OCI-LY1 (cell line): ENCODE measurements around the gene SPACDR.
A peak's percentile ranks its signal among the peaks of the same experiment; 100 is the strongest.

Source experiments
- H2AFZ ChIP-seq: fragments of 200-600 bp; sonication (generic), shearing (Covaris generic); 2 replicates; pipeline ENCODE4 v1.6.0; 2014; ENCODE audit warnings: antibody characterized with exemption, mild to moderate bottlenecking, low read length
- H3F3A ChIP-seq: fragments of 200-600 bp; sonication (generic), shearing (Covaris generic); 2 replicates; pipeline ENCODE4 v1.6.0; 2014; ENCODE audit warnings: mild to moderate bottlenecking, antibody characterized with exemption, low read length, moderate library complexity; ENCODE audit not compliant: insufficient read depth
- H3K27ac ChIP-seq: fragments of 200-600 bp; sonication (generic); 2 replicates; pipeline ENCODE4 v1.5.1; 2014; ENCODE audit warnings: low read length, mixed run types, mild to moderate bottlenecking, low read depth; ENCODE audit not compliant: poor library complexity, severe bottlenecking
- H3K27me3 ChIP-seq: fragments of 200-600 bp; sonication (generic); 2 replicates; pipeline ENCODE4 v1.6.0; 2014; ENCODE audit warnings: antibody characterized with exemption, mild to moderate bottlenecking, low read length, moderate library complexity; ENCODE audit not compliant: insufficient read depth
- H3K36me3 ChIP-seq: fragments of 200-600 bp; sonication (generic); 2 replicates; pipeline ENCODE4 v1.6.1; 2014; ENCODE audit warnings: mild to moderate bottlenecking, antibody characterized with exemption, low read length, moderate library complexity, mixed read lengths; ENCODE audit not compliant: insufficient read depth
- H3K4me1 ChIP-seq: fragments of 200-600 bp; sonication (generic); 2 replicates; pipeline ENCODE4 v1.5.1; 2014; ENCODE audit warnings: mild to moderate bottlenecking, low read length, moderate library complexity; ENCODE audit not compliant: insufficient read depth, severe bottlenecking
- H3K4me2 ChIP-seq: fragments of 200-600 bp; sonication (generic), shearing (Covaris generic); 2 replicates; pipeline ENCODE4 v1.6.1; 2014; ENCODE audit warnings: low read length
- H3K4me3 ChIP-seq: fragments of 200-600 bp; sonication (generic); 2 replicates; pipeline ENCODE4 v1.5.1; 2014; ENCODE audit warnings: low read length, low read depth, mild to moderate bottlenecking, mixed read lengths; ENCODE audit not compliant: poor library complexity, severe bottlenecking
- H3K79me2 ChIP-seq: fragments of 200-600 bp; shearing (Covaris generic); 2 replicates; pipeline ENCODE4 v1.6.1; 2016; ENCODE audit warnings: mixed run types, low read length, mixed read lengths; ENCODE audit not compliant: insufficient read depth
- H3K9ac ChIP-seq: fragments of 200-600 bp; sonication (generic), shearing (Covaris generic); 2 replicates; pipeline ENCODE4 v1.6.1; 2014; ENCODE audit warnings: mild to moderate bottlenecking, low read length, mixed read lengths
- H3K9me2 ChIP-seq: fragments of 200-600 bp; sonication (generic), shearing (Covaris generic); 2 replicates; pipeline ENCODE4 v1.6.1; 2014; ENCODE audit warnings: low read depth, mild to moderate bottlenecking, low read length, mixed read lengths
- H3K9me3 ChIP-seq: fragments of 200-600 bp; shearing (Covaris generic); 2 replicates; pipeline ENCODE4 v1.6.1; 2014; ENCODE audit warnings: low read length, mixed read lengths
- H4K20me1 ChIP-seq: fragments of 200-600 bp; sonication (generic), shearing (Covaris generic); 2 replicates; pipeline ENCODE4 v1.6.0; 2016; ENCODE audit warnings: mild to moderate bottlenecking, low read length; ENCODE audit not compliant: insufficient read depth
- EZH2 ChIP-seq: fragments of 200-600 bp; sonication (generic), shearing (Covaris generic); IDR thresholded peaks from 2 replicates; pipeline ENCODE4 v1.8.0; 2017; ENCODE audit warnings: borderline replicate concordance, mixed run types, mild to moderate bottlenecking, antibody characterized with exemption, low read length, moderate library complexity, mixed read lengths
- TF ChIP-seq, protein P1 (sequence below): fragments of 200-600 bp; sonication (generic), shearing (Covaris generic); IDR thresholded peaks from 2 replicates; pipeline ENCODE4 v1.5.1; 2017; ENCODE audit warnings: mild to moderate bottlenecking, antibody characterized with exemption, low read length, moderate library complexity, mixed read lengths

The SPACDR gene

GRCh38 chr7:100427762-100428198 is 36.3 kb downstream of the SPACDR start:
- 0 out of 2 replicates have a peak, but pooled peaks cover 6% of the 10 kb centered on the region for H3F3A ChIP-seq
- H3K79me2 ChIP-seq, result no peaks in the 10 kb centered on the region
- no peak overlapping the region for H3K27ac ChIP-seq

DNA sequence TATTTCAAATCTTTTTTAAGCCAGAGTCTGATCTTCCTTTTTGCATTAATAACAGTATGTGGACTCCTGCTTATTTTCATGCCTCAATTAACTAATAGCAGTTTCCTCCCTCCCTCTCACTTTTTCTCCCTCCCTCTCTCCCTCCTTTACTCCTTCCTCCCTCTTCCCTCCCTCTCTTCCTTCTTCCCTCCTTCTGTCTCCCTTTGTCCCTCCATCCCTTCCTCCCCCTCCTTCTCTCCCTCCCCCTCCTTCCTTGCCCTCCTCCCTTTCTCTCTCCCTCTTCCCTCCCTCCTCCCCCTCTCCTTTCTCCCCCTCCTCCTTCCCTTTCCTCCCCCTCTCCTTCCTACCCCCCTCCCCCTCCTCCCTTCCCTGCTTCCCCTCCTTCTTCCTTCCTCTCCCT is 37.5 kb downstream of the SPACDR start:
- H2AFZ ChIP-seq, result no peak overlapping the region
- H3K27ac ChIP-seq, result no peak overlapping the region
- H3K9me2 ChIP-seq, result no peaks in the 10 kb centered on the region
- H3K9me3 ChIP-seq, result no peaks in the 10 kb centered on the region
- no peaks in the 10 kb centered on the region for H3K27me3 ChIP-seq
- H3F3A ChIP-seq, result no peaks in the 10 kb centered on the region
- no peak for TF ChIP-seq EZH2
- TF ChIP-seq, protein P1, sequence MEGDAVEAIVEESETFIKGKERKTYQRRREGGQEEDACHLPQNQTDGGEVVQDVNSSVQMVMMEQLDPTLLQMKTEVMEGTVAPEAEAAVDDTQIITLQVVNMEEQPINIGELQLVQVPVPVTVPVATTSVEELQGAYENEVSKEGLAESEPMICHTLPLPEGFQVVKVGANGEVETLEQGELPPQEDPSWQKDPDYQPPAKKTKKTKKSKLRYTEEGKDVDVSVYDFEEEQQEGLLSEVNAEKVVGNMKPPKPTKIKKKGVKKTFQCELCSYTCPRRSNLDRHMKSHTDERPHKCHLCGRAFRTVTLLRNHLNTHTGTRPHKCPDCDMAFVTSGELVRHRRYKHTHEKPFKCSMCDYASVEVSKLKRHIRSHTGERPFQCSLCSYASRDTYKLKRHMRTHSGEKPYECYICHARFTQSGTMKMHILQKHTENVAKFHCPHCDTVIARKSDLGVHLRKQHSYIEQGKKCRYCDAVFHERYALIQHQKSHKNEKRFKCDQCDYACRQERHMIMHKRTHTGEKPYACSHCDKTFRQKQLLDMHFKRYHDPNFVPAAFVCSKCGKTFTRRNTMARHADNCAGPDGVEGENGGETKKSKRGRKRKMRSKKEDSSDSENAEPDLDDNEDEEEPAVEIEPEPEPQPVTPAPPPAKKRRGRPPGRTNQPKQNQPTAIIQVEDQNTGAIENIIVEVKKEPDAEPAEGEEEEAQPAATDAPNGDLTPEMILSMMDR, result no peak
- peaks cover 8% of the 10 kb centered on the region; the same call in 1 of the 2 replicates for H3K36me3 ChIP-seq
- no peak overlapping the region for H3K4me2 ChIP-seq
- no peak overlapping the region for H3K4me3 ChIP-seq
- peaks cover 15% of the 10 kb centered on the region for H3K4me1 ChIP-seq
- no peak overlapping the region for H3K9ac ChIP-seq
- no peaks in the 10 kb centered on the region for H4K20me1 ChIP-seq
- H3K79me2 ChIP-seq, result no peaks in the 10 kb centered on the region

More at GRCh38 chr7:100427762-100428198, 36.3 kb downstream of the SPACDR start:
- peaks cover 28% of the 10 kb centered on the region for H3K4me1 ChIP-seq
- H3K9me3 ChIP-seq, result no peaks in the 10 kb centered on the region
- H3K9ac ChIP-seq, result no peak overlapping the region
- peak overlapping the region; percentile 77 for H3K4me3 ChIP-seq
- H2AFZ ChIP-seq, result no peak overlapping the region
- peak overlapping the region; percentile 77; the same call in 1 of the 2 replicates for H3K4me2 ChIP-seq
- TF ChIP-seq, protein P1, result no peak
- TF ChIP-seq EZH2, result no peak
- no peaks in the 10 kb centered on the region for H3K27me3 ChIP-seq
- H3K36me3 ChIP-seq, result peaks cover 21% of the 10 kb centered on the region; the same call in 1 of the 2 replicates
- no peaks in the 10 kb centered on the region for H4K20me1 ChIP-seq
- H3K9me2 ChIP-seq, result no peaks in the 10 kb centered on the region

GRCh38 chr7:100425347-100425746 is 38.7 kb downstream of the SPACDR start:
- Histone ChIP-seq H2AFZ (no peak overlapping the region), H3K9me3 (no peaks in the 10 kb centered on the region), H3F3A (no peaks in the 10 kb centered on the region), H3K27me3 (no peaks in the 10 kb centered on the region), H3K9me2 (no peaks in the 10 kb centered on the region), H4K20me1 (no peaks in the 10 kb centered on the region), H3K4me2 (no peak overlapping the region), H3K36me3 (no peaks in the 10 kb centered on the region), H3K79me2 (no peaks in the 10 kb centered on the region), H3K4me1 (peaks cover 3% of the 10 kb centered on the region), H3K27ac (no peak overlapping the region), H3K4me3 (no peak overlapping the region), H3K9ac (no peak overlapping the region)
- no peak for TF ChIP-seq EZH2
- TF ChIP-seq, protein P1, result no peak
